Spleen (tissue), 7 donors: ENCODE data around the gene SPANXN4.

Source experiments
- CTCF ChIP-seq, 11 experiments: fragments of 200-600 bp in 7 of 11; fragments of 450-650 bp in 4 of 11; sonication (generic) in 4 of 11; IDR thresholded peaks in 8 of 11; conservative IDR thresholded peaks in 3 of 11; 1 replicate in 7 of 11; 2 replicates in 4 of 11; pipeline versions ENCODE4 v1.4.0 to v1.8.0; 2016 to 2021; ENCODE audit warnings: antibody characterized with exemption in 11 of 11, inconsistent platforms in 4 of 11, mild to moderate bottlenecking in 1 of 11
- POLR2A ChIP-seq, 3 donors: fragments of 450-650 bp; IDR thresholded peaks; one replicate each; pipeline ENCODE4 v1.5.1; 2017; ENCODE audit warnings: antibody characterized with exemption in 3 of 3, mild to moderate bottlenecking in 1 of 3
- POLR2AphosphoS5 ChIP-seq, 3 donors: sonication (generic); formaldehyde crosslinking; IDR thresholded peaks; one replicate each; pipeline ENCODE4 v1.5.1; 2017; ENCODE audit warnings: antibody characterized with exemption in 3 of 3
- donor health status: DM: no; HTN: no; CAD: no; lungs with moderate emphysema.
- donor health status: DM: no; HTN: no; CAD: no.
- donor health status: DM: no; HTN: no; CAD: no.

DNA sequence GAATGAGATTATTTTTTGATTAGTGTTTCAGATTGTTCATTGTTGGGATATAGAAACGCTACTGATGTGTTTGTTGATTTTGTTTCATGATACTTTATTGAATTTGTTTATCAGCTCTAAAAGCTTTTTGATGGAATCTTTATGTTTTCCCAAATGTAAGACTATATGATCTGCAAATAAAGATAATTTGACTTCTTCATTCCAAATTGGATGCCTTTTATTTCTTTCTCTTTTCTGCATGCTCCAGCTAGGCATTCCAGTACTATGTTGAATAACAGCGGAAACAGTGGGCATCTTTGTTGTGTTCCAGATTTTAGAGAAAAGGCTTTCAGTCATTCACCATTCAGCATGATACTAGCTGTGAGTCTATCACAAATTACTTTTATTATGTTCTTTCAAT, 21.8 kb downstream of the SPANXN4 start:
- TF ChIP-seq POLR2AphosphoS5 (IDR thresholded peaks at IDR 0.05) (no peak), CTCF (IDR thresholded peaks at IDR 0.05 in 8 of 11, conservative IDR thresholded peaks at IDR 0.05 in 3 of 11) (no peak), POLR2A (IDR thresholded peaks at IDR 0.05) (no peak)
